Muscle layer of colon (tissue), 2 donors: ENCODE data around the gene GTPBP6.
A peak's percentile ranks its signal among the peaks of the same experiment; 100 is the strongest.

Experiments used
- H3K27ac ChIP-seq: one replicate; pipeline ENCODE4 v1.7.0; 2013; ENCODE audit warnings: low read depth, mild to moderate bottlenecking, low read length, moderate library complexity
- H3K27me3 ChIP-seq, 2 donors: one replicate each; pipeline ENCODE4 v1.7.0; 2013; ENCODE audit warnings: low read length in 2 of 2, mild to moderate bottlenecking in 2 of 2; ENCODE audit not compliant: insufficient read depth in 2 of 2, control insufficient read depth in 1 of 2
- H3K36me3 ChIP-seq: one replicate; pipeline ENCODE4 v1.7.0; 2013; ENCODE audit warnings: mild to moderate bottlenecking, low read length; ENCODE audit not compliant: insufficient read depth
- H3K4me1 ChIP-seq: one replicate; pipeline ENCODE4 v1.7.0; 2013; ENCODE audit warnings: mild to moderate bottlenecking, low read length; ENCODE audit not compliant: insufficient read depth
- H3K4me3 ChIP-seq, 2 donors: one replicate each; pipeline ENCODE4 v1.7.0; 2013; ENCODE audit warnings: low read length in 2 of 2, low read depth in 1 of 2, mild to moderate bottlenecking in 1 of 2, moderate library complexity in 1 of 2
- H3K9ac ChIP-seq: one replicate; pipeline ENCODE4 v1.7.0; 2013; ENCODE audit warnings: low read length
- H3K9me3 ChIP-seq: one replicate; pipeline ENCODE4 v1.7.0; 2013; ENCODE audit warnings: mild to moderate bottlenecking, low read length
- donor health status: abdominal sarcoma.
- donor health status: Adenocarcinoma of cecum.

GTPBP6 gene

DNA sequence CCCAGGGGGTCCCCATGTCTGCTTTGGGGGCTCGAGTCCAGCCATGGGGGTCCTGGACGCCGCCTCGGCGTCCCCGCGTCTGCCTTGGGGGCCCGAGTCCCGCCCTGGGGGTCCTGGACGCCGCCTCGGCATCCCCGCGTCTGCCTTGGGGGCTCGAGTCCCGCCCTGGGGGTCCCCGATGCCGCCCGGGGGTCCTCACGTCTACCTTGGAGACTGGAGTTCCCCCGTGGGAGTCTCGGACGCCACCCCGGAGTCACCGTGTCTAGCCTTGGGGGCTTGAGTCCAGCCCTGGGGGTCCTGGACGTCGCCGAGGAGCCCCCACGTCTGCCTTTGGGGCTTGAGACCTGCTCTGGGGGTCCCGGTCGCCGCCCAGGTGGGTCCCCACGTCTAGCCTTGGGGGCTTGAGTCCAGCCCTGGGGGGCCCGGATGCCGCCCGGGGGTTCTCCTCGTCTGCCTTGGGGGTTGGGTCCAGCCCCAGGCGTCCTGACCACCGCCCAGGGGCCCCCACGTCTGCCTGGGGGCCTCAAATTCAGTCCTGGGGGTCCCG, 1.1 kb upstream of the GTPBP6 start:
- Histone ChIP-seq H3K27me3 (peaks cover 20 to 33% of the 10 kb centered on the region in 2 donors), H3K4me1 (peaks cover 15% of the 10 kb centered on the region), H3K4me3 (peak overlapping the region; percentile 64 to 96), H3K9me3 (no peaks in the 10 kb centered on the region), H3K36me3 (peaks cover 5% of the 10 kb centered on the region), H3K27ac (peak overlapping the region; percentile 78), H3K9ac (peak overlapping the region; percentile 33)

DNA sequence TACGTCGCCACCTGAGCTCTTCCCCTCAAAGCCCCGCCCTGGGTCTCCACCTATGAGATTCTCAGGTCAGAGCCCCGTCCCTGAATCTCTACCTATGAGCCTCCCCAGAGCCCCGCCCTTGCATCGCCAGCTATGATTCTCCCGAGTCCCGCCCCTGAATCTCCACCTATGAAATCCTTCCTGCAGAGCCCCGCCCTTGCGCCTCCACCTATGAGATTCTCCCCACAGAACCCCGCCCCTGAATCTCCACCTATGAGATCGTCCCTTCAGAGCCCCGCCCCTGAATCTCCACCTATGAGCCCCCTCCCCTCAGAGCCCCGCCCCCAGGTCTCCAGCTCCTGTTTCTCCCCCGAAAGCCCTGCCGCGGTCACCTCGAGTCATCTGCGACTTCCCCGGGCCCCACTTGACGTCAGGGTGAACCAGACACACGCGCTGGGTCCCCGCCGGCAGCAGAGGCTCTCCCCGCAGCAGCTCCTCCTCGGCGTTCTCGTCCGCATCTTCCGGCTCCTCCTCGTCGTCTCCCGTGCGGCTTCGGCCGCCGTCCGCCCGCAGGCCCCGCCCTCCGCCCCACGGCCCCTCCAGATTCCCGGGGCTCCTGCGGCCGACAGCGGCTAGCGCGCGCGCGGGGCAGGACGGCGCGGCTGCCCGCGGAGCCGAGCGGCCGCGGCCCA, 393 bp downstream of the GTPBP6 start:
- Histone ChIP-seq H3K4me3 (peak overlapping the region; percentile 55 to 80), H3K27ac (peak overlapping the region; percentile 85), H3K4me1 (peaks cover 15% of the 10 kb centered on the region), H3K36me3 (peaks cover 5% of the 10 kb centered on the region), H3K9me3 (no peaks in the 10 kb centered on the region), H3K27me3 (peaks cover 9 to 22% of the 10 kb centered on the region in 2 donors), H3K9ac (no peak overlapping the region)

DNA sequence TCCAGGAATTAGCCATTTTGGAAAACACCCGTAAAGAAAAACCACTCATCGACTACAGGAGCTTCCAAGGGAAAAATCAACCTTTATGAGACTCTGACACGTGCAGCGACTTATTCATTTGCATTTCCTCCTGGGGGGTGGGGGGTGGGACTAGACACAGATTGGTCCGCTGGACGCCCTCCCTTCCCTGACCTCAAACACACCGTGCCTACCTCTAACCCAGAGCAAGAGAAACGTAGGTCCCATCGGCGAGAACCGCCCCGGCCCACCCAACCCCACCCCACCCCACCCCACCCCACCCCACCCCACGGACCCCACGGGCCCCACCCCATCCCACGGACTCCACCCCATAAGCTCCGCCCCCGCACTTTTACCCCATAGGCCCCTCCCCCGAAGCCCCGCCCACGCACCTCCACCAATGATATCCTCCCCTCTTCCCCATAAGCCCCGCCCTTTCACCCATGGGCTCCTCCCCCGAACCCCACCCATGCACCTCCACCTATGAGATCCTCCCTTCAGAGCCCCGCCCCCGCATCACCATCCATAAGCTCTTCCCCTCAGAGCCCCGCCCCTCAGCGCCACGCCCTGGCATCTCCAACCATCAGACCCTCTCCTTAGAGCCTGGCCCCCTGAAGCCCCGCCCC, 1.1 kb downstream of the GTPBP6 start:
- no peak overlapping the region for H3K9ac ChIP-seq
- peaks cover 9 to 20% of the 10 kb centered on the region in 2 donors for H3K27me3 ChIP-seq
- H3K4me1 ChIP-seq: peaks cover 15% of the 10 kb centered on the region
- no peak overlapping the region for H3K27ac ChIP-seq
- peak overlapping the region; percentile 55 to 74 for H3K4me3 ChIP-seq
- no peaks in the 10 kb centered on the region for H3K9me3 ChIP-seq
- peaks cover 7% of the 10 kb centered on the region for H3K36me3 ChIP-seq

DNA sequence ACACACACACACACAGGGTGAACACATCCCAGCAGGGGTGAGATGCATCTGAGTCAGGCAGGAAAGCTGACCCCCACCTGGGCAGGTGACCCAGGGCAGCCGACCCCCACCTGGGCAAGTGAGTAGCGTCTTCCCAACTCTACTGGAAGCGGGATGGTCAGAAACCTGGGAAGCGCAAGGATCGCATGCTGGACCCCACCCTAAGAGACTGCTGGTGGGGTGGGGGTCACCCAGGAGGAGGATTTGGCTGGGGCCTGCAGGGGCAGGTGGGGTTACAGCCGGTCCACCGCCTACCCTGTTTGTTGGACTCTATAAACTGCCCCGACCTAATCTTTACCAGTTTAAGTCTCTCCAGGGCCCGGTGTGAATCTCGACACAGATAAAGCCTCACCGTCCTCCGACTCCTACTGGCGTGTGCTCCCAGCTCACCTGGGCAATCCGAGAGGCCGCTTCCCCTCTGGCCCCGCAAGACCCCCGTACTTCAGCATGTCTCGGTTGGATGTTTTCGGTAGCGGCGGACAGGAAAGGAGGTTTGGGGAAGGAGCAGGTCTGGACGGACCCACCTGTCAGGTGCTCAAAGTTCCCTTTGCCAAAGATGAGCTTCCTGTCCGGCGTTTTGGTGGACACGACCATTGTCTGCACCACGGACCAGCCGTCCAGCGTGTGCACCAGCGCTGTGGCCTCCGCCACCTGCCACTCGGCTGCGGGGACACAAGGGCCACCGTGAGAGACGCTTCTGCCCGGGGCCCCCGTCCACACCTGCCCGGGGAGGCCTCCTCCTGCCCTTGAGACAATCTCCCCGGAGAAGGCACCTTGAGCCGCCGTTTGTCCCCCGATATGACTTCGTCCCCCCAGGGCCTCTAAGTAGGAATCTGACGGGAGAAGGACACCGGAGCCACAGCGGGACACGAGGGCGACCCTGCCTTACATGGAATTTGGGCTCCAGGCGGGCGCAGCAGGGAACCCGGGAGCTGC, 2.0 kb downstream of the GTPBP6 start:
- H3K9ac ChIP-seq: no peak overlapping the region
- H3K36me3 ChIP-seq: peaks cover 17% of the 10 kb centered on the region
- peaks cover 15% of the 10 kb centered on the region for H3K4me1 ChIP-seq
- no peak overlapping the region for H3K4me3 ChIP-seq
- H3K27ac ChIP-seq: no peak overlapping the region
- H3K27me3 ChIP-seq: peaks cover 9 to 20% of the 10 kb centered on the region in 2 donors
- no peaks in the 10 kb centered on the region for H3K9me3 ChIP-seq

DNA sequence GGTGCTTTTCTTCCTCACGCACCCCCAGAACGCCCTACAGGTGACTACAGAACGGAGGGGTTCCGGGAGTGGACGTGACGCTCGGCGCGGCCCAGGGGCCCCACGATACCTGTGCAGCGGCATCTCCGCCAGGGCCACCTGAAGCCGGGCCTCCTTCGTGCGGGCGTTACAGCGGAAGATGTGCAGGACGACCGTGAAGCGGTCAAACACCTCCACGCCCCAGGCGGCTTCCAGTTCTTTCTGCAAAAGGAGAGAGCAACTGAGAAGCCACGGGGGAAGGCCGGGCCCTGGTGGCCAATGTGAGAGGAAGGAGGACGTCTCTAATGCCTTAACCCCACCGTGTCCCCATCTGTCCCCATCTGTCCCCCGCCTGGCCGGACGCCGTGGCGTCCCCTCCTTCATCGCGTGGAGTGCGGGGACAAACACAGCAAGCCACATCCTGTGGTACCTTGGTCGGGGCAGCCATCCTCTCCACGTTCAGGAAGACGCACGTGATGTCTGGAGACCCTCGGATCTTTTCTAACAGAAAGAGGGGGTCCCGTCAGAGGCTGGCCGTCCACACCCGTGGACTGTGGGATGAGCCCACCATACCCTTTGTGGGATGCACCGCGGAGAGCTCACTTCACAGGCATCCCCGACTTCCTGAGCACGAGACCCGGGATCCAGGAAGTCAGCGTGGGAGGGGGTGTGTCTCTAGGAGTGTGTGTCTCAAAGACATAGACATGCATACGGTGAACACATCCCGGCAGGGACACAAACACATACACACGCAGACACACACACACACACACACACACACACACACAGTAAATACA, 3.6 kb downstream of the GTPBP6 start:
- Histone ChIP-seq H3K36me3 (peaks cover 18% of the 10 kb centered on the region), H3K4me3 (no peak overlapping the region), H3K27ac (no peak overlapping the region), H3K9me3 (no peaks in the 10 kb centered on the region), H3K4me1 (peaks cover 5% of the 10 kb centered on the region), H3K27me3 (peaks cover under 1 to 8% of the 10 kb centered on the region in 2 donors), H3K9ac (no peak overlapping the region)

DNA sequence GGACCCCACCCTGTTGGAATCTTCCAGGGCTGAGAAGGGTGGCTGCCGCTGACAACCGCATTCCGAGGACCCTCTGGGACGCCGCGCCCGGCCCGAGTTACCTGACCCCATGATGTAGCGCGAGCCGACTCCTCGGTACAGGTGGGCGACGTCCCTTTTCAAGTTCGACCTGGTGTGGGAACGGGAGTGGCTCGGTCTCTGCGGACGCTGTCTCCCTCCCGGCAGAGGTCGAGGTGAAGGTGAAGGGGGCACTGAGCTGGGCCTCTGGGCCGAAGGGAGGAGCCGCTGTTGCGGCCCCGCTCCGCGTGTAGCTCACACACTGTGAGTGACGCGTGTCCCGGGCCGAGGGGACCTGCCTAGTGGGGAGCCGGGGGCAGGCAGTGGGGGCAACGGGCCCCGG, 4.5 kb downstream of the GTPBP6 start:
- H3K9ac ChIP-seq: no peak overlapping the region
- no peak overlapping the region for H3K27ac ChIP-seq
- H3K9me3 ChIP-seq: no peaks in the 10 kb centered on the region
- no peak overlapping the region for H3K4me3 ChIP-seq
- H3K4me1 ChIP-seq: no peaks in the 10 kb centered on the region
- H3K27me3 ChIP-seq: no peaks in the 10 kb centered on the region
- peaks cover 23% of the 10 kb centered on the region for H3K36me3 ChIP-seq

DNA sequence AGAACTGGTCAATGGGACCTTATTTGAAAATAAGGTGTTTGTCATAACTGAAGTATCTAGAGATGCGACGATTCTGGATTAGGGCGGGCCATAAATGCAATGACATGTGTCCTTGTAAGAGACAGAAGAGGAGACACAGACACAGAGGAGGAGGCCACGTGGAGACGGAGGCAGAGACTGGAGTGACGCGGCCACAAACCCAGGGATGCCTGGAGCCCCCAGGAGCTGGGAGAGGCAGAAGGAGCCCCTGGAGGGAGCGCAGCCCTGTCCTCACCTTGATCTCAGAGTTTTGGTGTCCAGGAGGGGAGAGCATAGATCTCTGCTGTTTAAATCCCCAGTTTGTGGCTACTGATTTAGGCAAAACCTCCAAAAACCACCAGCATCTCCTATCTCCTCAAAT, 5.0 kb downstream of the GTPBP6 start:
- Histone ChIP-seq H3K4me3 (no peak overlapping the region), H3K9me3 (no peaks in the 10 kb centered on the region), H3K9ac (no peak overlapping the region), H3K27ac (no peak overlapping the region), H3K4me1 (no peaks in the 10 kb centered on the region), H3K27me3 (no peaks in the 10 kb centered on the region), H3K36me3 (peaks cover 24% of the 10 kb centered on the region)

DNA sequence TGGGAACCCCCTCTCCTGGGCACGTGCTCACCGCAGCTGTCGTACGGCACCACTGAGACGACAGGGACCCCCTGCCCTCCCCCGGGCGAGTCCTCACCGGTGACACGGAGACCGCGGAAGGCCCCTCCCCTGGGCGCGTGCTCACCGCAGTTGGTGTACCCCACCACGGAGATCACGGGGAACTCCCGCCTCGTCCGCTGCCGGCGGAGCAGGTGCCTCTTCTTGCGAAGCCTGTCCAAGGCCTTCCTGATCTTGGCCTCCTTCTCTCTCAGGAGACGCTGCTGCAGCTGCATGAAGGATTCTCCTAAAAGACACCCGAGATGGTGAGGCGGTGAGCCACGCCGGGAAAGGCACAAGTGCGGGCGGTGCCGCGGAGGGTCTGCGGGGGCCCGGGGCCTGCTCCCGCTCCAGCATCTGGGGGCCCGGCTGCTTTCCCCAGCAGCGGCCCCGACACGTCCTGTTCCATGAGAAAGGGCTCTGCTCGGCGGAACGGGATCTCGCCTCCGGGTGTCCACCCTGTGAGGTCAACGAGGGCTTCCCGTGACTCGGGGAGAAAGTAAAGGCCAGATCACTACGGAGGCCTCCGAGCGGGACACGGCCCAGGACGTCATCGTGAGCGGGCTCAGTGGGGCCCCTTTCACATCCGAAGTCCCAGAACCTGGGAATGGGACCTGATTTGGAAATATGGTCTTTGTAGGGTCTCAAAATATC, 5.8 kb downstream of the GTPBP6 start:
- H3K9me3 ChIP-seq: no peaks in the 10 kb centered on the region
- no peaks in the 10 kb centered on the region for H3K27me3 ChIP-seq
- H3K36me3 ChIP-seq: peaks cover 24% of the 10 kb centered on the region
- H3K4me1 ChIP-seq: no peaks in the 10 kb centered on the region
- H3K27ac ChIP-seq: no peak overlapping the region
- H3K4me3 ChIP-seq: no peak overlapping the region
- H3K9ac ChIP-seq: no peak overlapping the region

DNA sequence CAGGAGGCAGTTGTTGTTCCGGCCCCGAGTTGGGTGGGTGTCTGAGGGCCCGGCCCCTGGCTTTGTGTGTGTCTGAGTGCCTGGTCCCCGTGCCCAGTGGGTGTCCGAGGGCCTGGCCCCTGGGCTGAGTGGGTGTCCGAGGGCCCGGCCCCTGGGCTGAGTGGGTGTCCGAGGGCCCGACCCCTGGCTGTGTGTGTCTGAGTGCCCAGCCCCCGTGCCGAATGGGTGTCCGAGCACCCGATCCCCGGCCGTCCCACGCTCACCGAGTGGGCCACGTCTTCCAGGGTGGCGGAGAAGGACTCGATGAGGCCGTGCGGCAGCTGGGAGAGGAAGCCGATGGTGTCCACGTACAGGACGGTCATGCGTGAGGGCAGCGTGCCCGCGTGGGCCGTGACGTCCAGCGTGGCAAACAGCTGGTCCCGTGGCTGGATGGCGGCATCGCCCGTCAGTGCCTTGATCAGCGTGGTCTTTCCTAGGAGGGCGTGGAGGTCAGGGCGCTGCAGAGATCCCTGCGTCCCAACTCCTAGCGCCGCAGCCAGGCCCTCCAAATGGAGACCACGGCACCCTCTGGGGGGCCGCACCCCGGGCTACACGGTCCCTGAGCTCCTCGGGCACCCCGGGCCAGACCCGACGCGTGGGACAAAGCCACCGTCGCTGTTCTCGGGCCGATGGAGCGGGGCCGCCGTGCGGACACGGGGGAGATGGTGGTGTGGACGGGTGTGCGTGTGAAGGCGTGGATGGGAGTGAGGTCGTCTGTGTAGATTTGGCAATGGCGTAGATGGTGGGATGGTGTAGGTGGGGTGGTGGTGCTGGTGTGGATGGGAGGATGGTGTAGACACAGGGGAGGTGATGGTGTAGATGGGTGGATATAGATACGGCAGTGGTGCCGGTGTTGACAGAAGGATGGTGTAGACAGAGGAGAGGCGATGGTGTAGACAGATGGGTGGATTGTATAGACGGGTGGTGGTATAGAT, 7.2 kb downstream of the GTPBP6 start:
- Histone ChIP-seq H3K27me3 (no peaks in the 10 kb centered on the region), H3K4me3 (no peak overlapping the region), H3K27ac (no peak overlapping the region), H3K9me3 (no peaks in the 10 kb centered on the region), H3K36me3 (peaks cover 28% of the 10 kb centered on the region), H3K4me1 (no peaks in the 10 kb centered on the region), H3K9ac (no peak overlapping the region)
